Left colon (tissue), 2 donors: ENCODE measurements around the gene ANGPTL2. TPM values are rescaled to one million over a fixed set of nuclear protein-coding genes. Genes with fewer than 3 reads are reported as not detected.

Source experiments
- ATAC-seq: fragments of 200-7000 bp; cut with Tn5 transposase; one replicate; pipeline ENCODE4 v1.9.1; 2020; ENCODE audit warnings: mild to moderate bottlenecking, moderate library complexity
- DNase-seq, 2 donors: peaks; one replicate each; pipeline ENCODE4 v3.0.0-alpha.2; 2020
- intact Hi-C, 2 donors: fragments of 100-400 bp; cut with DNase I in 1 of 2; cut with micrococcal nuclease in 1 of 2; formaldehyde crosslinking; loops; one replicate each; pipeline versions ENCODE4 v1.11.2 to v1.14.0; 2022; cut with DNase I, micrococcal nuclease
- total RNA-seq, 2 donors: library from RNA; stranded (reverse); fragmentation: NEBNext Ultra II Directional; extraction: Animal tissue kit (Norgen Biotek cat#: 25700); gene quantifications; one replicate each; pipeline ENCODE4 v1.2.1, GENCODE V29; 2021
- donor health status: DM: no; HTN: no; CAD: no.
- donor health status: DM: yes; HTN: yes; CAD: no.

The ANGPTL2 gene
- total RNA-seq, 2 donors from 2014 or later = 6.0 to 12.0 TPM

DNA sequence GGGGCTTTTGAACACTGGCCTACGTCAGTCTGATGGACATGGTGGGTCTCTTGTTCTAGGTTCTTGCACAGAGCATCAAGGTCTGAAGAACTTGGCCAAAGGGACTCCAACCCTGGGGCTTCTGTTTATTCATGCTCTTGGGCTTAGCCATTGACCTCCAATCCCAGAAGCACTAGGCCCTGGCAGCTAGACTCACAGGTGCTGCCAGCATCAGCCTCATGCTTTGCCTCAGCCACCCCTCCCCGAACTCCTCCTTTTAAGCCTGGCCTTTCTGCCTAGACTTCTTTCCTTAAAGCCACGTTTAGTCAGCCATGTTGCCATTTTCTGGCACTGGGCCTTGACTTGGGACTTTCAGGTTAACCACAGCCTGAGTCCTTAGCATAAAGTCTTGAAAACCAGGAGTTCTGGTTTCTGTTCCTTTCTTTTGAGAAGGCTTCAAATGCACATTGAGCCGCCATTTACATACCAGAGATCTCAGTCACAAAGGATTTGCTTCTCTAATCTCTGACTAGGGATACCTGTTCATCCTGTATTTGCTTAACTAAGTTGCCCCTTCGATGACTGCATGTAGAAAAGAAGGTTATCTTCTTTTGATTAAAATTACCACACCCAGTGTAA, 54.7 kb downstream of the ANGPTL2 start:
- intact Hi-C loops = no loop called here
- ATAC-seq (no peak), DNase-seq (no peak)

GRCh38 chr9:127066851-127067136, 55.6 kb downstream of the ANGPTL2 start:
- DNase-seq (no peak), ATAC-seq (no peak)
- intact Hi-C loops = no loop called here

DNA sequence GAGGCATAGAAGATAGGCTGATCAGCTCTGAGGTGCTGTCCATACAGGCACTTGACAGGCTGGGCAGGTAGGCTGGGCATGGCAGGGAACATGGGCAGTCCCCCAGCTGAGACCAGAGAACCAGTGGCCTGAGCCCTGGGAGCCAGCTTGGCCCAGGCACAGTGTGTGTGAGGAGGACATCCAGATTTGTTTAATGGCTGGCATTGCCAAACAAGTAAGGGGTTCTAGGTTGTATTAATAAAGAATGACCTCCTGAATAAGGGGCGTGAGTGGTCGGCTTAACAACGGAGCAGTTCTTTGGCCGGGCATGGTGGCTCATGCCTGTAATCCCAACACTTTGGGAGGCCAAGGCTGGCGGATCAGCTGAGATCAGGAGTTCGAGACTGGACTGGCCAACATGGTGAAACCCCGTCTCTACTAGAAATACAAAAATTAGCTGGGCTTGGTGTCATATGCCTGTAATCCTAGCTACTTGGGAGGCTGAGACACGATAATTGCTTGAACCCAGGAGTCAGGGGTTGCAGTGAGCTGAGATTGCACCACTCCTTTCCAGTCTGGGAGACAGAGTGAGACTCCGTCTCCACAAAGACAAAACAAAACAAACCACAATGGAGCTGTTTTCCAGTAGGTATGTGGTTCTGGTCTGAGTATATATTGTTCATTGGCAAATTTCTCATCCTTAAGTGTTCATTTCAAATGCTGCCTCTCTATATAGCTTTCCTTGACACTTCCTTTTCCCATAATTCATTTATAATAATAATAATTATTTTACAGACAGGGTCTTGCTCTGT, 56.2 kb downstream of the ANGPTL2 start:
- intact Hi-C loops = no loop called here
- ATAC-seq (no peak), DNase-seq (no peak)

- intact Hi-C loops = no loop called here
- DNase-seq (no peak), ATAC-seq (no peak)
These were observed 56.8 kb downstream of the ANGPTL2 start for GRCh38 chr9:127065592-127065991.

DNA sequence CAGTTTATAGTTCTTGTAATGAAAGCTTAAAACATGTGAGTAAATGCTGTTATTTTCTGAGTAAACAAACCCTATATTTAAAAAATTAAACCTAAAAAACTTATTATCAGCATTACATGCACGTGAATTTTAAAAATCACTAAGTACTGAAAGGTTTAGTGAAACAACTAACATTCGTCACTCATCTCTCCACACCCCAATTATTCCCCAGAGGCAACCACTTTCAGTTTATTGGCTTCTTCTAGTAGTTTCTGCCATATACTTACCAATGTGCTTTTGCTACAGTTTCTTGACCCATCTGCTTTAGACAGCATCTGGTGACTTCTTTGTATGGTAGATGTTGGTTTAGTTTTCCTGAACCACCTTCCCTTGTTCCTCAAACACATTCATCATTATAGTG, 58.1 kb downstream of the ANGPTL2 start:
- ATAC-seq (no peak), DNase-seq (no peak)
- intact Hi-C loops = no loop called here

DNA sequence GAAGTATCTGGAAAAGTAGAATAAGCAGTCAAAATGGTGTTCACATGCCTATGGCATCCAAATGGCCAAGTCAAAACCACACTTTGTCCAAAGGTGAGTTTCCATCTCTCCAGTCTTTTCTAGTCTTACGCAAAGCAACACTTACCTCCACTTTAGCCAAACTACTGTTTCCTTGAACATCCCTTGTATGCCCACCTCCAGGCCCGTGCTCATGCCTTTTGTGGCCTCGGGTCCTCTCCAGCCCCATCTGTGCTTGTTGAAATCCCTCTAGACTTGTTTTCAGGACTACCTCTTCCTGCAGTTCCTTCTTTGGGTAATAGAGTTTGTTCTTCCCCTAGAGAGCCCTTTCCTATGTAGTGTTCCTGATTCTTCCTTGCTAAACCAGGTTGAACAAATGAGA, 61.0 kb downstream of the ANGPTL2 start:
- ATAC-seq = no peak
- intact Hi-C loops = no loop called here
- no peak for DNase-seq

- intact Hi-C loops = no loop called here
- DNase-seq (no peak), ATAC-seq (no peak)
These were observed 62.6 kb downstream of the ANGPTL2 start for GRCh38 chr9:127059765-127060361.

GRCh38 chr9:127059030-127059429, 63.4 kb downstream of the ANGPTL2 start:
- intact Hi-C loops = no loop called here
- DNase-seq = no peak

GRCh38 chr9:127058645-127059021, 63.8 kb downstream of the ANGPTL2 start:
- DNase-seq (no peak), ATAC-seq (no peak)
- intact Hi-C loops = no loop called here

More at GRCh38 chr9:127059030-127059429, 63.4 kb downstream of the ANGPTL2 start:
- no peak for ATAC-seq

GRCh38 chr9:127058011-127058644, 64.3 kb downstream of the ANGPTL2 start:
- DNase-seq (no peak), ATAC-seq (no peak)
- intact Hi-C loops = no loop called here

GRCh38 chr9:127056446-127056845, 66.0 kb downstream of the ANGPTL2 start:
- DNase-seq (no peak), ATAC-seq (no peak)
- intact Hi-C loops = no loop called here

GRCh38 chr9:127055745-127056402, 66.6 kb downstream of the ANGPTL2 start:
- ATAC-seq = no peak
- DNase-seq = no peak
- intact Hi-C loops = no loop called here

- intact Hi-C loops = no loop called here
- ATAC-seq (no peak), DNase-seq (no peak)
These were observed 68.5 kb downstream of the ANGPTL2 start for GRCh38 chr9:127053960-127054359.

DNA sequence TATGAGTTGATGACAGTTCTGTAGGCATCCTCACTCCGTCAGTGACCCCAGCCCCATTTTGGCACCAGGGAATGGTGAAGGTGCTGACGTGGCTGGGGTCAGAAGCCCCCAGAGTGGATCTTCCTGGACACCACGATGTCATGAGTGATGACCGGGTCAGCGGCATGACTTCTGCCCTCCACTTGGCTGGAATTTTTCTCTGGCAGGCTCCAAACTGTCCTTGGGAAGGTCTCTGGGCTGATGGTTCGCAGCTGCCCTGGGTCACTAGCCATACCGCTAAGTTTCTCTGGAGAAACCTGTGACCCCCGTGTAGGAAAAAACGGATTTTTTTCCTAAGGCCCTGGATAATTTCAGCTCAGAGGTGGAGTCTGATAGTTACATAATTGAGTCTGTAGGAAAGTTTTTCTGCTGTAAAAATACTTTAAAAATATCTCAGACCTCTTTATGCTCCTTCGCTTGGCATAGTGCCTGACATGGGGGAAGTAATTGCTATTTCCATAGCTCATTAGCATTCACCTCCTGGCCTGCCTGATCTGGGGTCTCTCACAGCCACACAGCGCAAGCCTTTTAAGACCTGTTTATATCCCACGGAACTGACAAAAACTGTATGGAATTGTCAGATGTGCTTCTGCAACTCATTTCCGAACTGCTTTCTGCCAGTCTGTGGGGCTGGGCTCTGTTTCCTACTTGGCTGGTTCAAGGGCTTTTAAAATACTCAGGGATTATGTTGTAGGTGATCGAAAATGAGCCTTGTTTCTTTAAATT, 69.2 kb downstream of the ANGPTL2 start:
- DNase-seq = no peak
- ATAC-seq = no peak
- intact Hi-C loops = no loop called here

DNA sequence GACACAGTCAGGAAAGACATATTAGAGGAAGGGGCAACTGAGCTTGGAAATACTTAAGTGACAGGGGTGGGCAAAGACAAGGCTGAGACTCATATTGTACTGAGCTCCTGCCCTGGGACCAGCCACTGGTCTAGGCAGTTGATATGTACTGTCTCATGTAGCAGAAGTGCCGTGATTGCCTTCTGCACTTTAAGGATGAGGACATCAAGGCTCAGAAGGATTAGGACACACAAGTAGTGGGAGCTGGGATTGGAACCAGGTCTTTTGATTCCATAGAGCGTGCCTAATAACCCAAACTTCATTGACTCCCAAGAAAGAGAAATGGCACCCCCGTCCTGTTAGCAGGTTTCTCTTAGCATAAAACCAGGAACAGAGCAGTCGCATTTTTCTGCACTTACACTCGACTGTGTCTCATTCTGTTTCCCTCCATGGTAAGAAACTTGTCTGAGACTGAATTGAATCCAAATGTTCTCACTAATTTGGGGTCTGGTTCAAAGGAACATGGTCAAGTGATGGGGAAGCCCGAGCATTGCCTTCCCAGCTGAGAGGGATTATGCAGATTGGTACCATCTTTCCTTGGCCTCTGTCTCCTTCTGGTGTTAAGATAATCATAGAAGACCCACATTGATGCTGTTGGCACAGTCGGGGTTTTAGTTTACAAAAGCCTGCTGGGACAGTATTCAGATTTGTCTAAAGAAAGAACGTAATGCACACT, 70.4 kb downstream of the ANGPTL2 start:
- intact Hi-C loops = no loop called here
- ATAC-seq = no peak
- no peak for DNase-seq

GRCh38 chr9:127050591-127051001, 71.8 kb downstream of the ANGPTL2 start:
- no peak for ATAC-seq
- intact Hi-C loops = no loop called here
- no peak for DNase-seq

- DNase-seq = no peak
- no peak for ATAC-seq
- intact Hi-C loops = no loop called here
These were observed 72.3 kb downstream of the ANGPTL2 start for GRCh38 chr9:127050152-127050551.

GRCh38 chr9:127049581-127049980, 72.9 kb downstream of the ANGPTL2 start:
- ATAC-seq = no peak
- DNase-seq = no peak
- intact Hi-C loops = no loop called here
